D721Med (cell line): ENCODE results near the gene TAF1A.

Source experiments
- DNase-seq: peaks from one replicate; pipeline ENCODE4 v3.0.0; 2011; ENCODE audit warnings: low spot score; ENCODE audit not compliant: insufficient read length
- FAIRE-seq: peaks from 2 replicates; lab custom pipeline; 2011; peaks lifted over from hg19 to GRCh38; lab: Jason Lieb, UNC
- CTCF ChIP-seq: IDR thresholded peaks from 2 replicates; pipeline ENCODE4 v1.5.1; 2012; ENCODE audit warnings: mild to moderate bottlenecking, control low read depth; ENCODE audit not compliant: insufficient read depth; ENCODE audit errors: missing control alignments

The TAF1A gene

GRCh38 chr1:222579316-222579715 is 10.4 kb downstream of the TAF1A start:
- peak; percentile 51 for FAIRE-seq
- no peak for TF ChIP-seq CTCF

GRCh38 chr1:222570837-222571236 is 18.9 kb downstream of the TAF1A start:
- TF ChIP-seq CTCF = no peak
- DNase-seq (no peak), FAIRE-seq (no peak)

More at GRCh38 chr1:222579316-222579715, 10.4 kb downstream of the TAF1A start:
- no peak for DNase-seq

GRCh38 chr1:222561656-222562055 is 28.1 kb downstream of the TAF1A start:
- no peak for TF ChIP-seq CTCF
- FAIRE-seq (no peak), DNase-seq (no peak)

- DNase-seq = no peak
- no peak for TF ChIP-seq CTCF
- FAIRE-seq = no peak
These were observed 32.2 kb downstream of the TAF1A start for GRCh38 chr1:222557574-222557973.

GRCh38 chr1:222557148-222557547 is 32.6 kb downstream of the TAF1A start:
- no peak for TF ChIP-seq CTCF
- DNase-seq = no peak
- FAIRE-seq = no peak

- peak; percentile 6 for FAIRE-seq
- no peak for DNase-seq
These were observed 33.6 kb downstream of the TAF1A start for GRCh38 chr1:222555992-222556615.

GRCh38 chr1:222554177-222554576 is 35.6 kb downstream of the TAF1A start:
- DNase-seq (no peak), FAIRE-seq (no peak)
- no peak for TF ChIP-seq CTCF

More at GRCh38 chr1:222555992-222556615, 33.6 kb downstream of the TAF1A start:
- TF ChIP-seq CTCF = no peak
